ENCODE data around the gene SEMA3E. TPM values are rescaled to one million over a fixed set of nuclear protein-coding genes. Genes with fewer than 3 reads are reported as not detected.
"Not testable (repeated sequence)": the region's sequence is repeated elsewhere in the genome, so short reads cannot be mapped to it uniquely, and the experiment has no call there.

Gene SEMA3E
- total RNA-seq, 1 donor from 2014 or later: 1.3 TPM

GRCh38 chr7:83562289-83562688, 86.7 kb downstream of the SEMA3E start:
- no peak for DNase-seq (ENCODE audit: low spot score in 2 of 2, unreplicated experiment in 2 of 2)
- Mint-ChIP-seq H3K27me3 (ENCODE audit: low read depth) (no peaks in the 10 kb centered on the region), H3K4me3 (no peak overlapping the region), H3K4me1 (no peaks in the 10 kb centered on the region), H3K27ac (no peak overlapping the region), H3K9me3 (peaks cover 6% of the 10 kb centered on the region), H3K36me3 (no peaks in the 10 kb centered on the region)
- TF ChIP-seq CTCF (IDR thresholded peaks at IDR 0.05; ENCODE audit: unreplicated experiment): no peak

- H3K36me3 Mint-ChIP-seq: no peaks in the 10 kb centered on the region
- no peak overlapping the region for H3K4me3 Mint-ChIP-seq
- no peak for DNase-seq (ENCODE audit: low spot score in 2 of 2, unreplicated experiment in 2 of 2)
- no peak overlapping the region for H3K27ac Mint-ChIP-seq
- no peak for TF ChIP-seq CTCF (IDR thresholded peaks at IDR 0.05; ENCODE audit: unreplicated experiment)
- H3K27me3 Mint-ChIP-seq (ENCODE audit: low read depth): no peaks in the 10 kb centered on the region
- H3K4me1 Mint-ChIP-seq: no peaks in the 10 kb centered on the region
- H3K9me3 Mint-ChIP-seq: peaks cover 4% of the 10 kb centered on the region
Measured at GRCh38 chr7:83559887-83560286, 89.1 kb downstream of the SEMA3E start.

GRCh38 chr7:83552556-83552955, 96.4 kb downstream of the SEMA3E start:
- H3K36me3 Mint-ChIP-seq; DNase-seq (ENCODE audit: low spot score in 2 of 2, unreplicated experiment in 2 of 2); H3K27ac Mint-ChIP-seq; H3K4me3 Mint-ChIP-seq; H3K27me3 Mint-ChIP-seq (ENCODE audit: low read depth): not testable (repeated sequence)
- Mint-ChIP-seq H3K9me3 (peaks cover 29% of the 10 kb centered on the region), H3K4me1 (peaks cover 24% of the 10 kb centered on the region)

GRCh38 chr7:83550100-83550499, 98.8 kb downstream of the SEMA3E start:
- H3K27ac Mint-ChIP-seq: peak overlapping the region; percentile 6
- no peak for DNase-seq (ENCODE audit: low spot score in 2 of 2, unreplicated experiment in 2 of 2)

GRCh38 chr7:83548250-83548649, 100.7 kb downstream of the SEMA3E start:
- no peak for TF ChIP-seq CTCF (IDR thresholded peaks at IDR 0.05; ENCODE audit: unreplicated experiment)
- no peak for DNase-seq (ENCODE audit: low spot score in 2 of 2, unreplicated experiment in 2 of 2)
- Mint-ChIP-seq H3K27me3 (ENCODE audit: low read depth) (no peaks in the 10 kb centered on the region), H3K4me3 (no peak overlapping the region), H3K36me3 (no peaks in the 10 kb centered on the region), H3K9me3 (peaks cover 33% of the 10 kb centered on the region), H3K4me1 (peaks cover 27% of the 10 kb centered on the region), H3K27ac (peak overlapping the region; percentile 76)

More at GRCh38 chr7:83550100-83550499, 98.8 kb downstream of the SEMA3E start:
- Mint-ChIP-seq H3K9me3 (peaks cover 38% of the 10 kb centered on the region), H3K4me1 (peaks cover 27% of the 10 kb centered on the region), H3K36me3 (no peaks in the 10 kb centered on the region), H3K27me3 (ENCODE audit: low read depth) (no peaks in the 10 kb centered on the region), H3K4me3 (no peak overlapping the region)
- no peak for TF ChIP-seq CTCF (IDR thresholded peaks at IDR 0.05; ENCODE audit: unreplicated experiment)

GRCh38 chr7:83547526-83547925, 101.4 kb downstream of the SEMA3E start:
- Mint-ChIP-seq H3K36me3 (no peaks in the 10 kb centered on the region), H3K27ac (peak overlapping the region; percentile 76), H3K9me3 (peaks cover 26% of the 10 kb centered on the region), H3K4me3 (no peak overlapping the region), H3K4me1 (peaks cover 27% of the 10 kb centered on the region), H3K27me3 (ENCODE audit: low read depth) (no peaks in the 10 kb centered on the region)
- DNase-seq (ENCODE audit: low spot score in 2 of 2, unreplicated experiment in 2 of 2): no peak
- TF ChIP-seq CTCF (IDR thresholded peaks at IDR 0.05; ENCODE audit: unreplicated experiment): no peak
